Suprapubic skin (tissue), 4 donors: Measurements from ENCODE around the gene SLC12A1. TPM values are rescaled to one million over a fixed set of nuclear protein-coding genes. Genes with fewer than 3 reads are reported as not detected.

Source experiments
- DNase-seq, 2 donors: peaks; one replicate each; pipeline ENCODE4 v3.0.0-alpha.2; 2019; ENCODE audit warnings: low spot score in 2 of 2
- H3K27ac ChIP-seq: fragments of 200-600 bp; sonication (generic); one replicate; pipeline ENCODE4 v1.5.1; 2019
- H3K27me3 ChIP-seq: fragments of 200-600 bp; sonication (generic); one replicate; pipeline ENCODE4 v1.5.1; 2019
- H3K36me3 ChIP-seq: fragments of 200-600 bp; sonication (generic); one replicate; pipeline ENCODE4 v1.5.1; 2019
- H3K4me1 ChIP-seq: fragments of 200-600 bp; sonication (generic); one replicate; pipeline ENCODE4 v1.5.1; 2019
- H3K4me3 ChIP-seq: fragments of 200-600 bp; sonication (generic); one replicate; pipeline ENCODE4 v1.5.1; 2019; ENCODE audit warnings: mild to moderate bottlenecking
- H3K9me3 ChIP-seq: fragments of 200-600 bp; sonication (generic); one replicate; pipeline ENCODE4 v1.5.1; 2019
- CTCF ChIP-seq, 2 donors: fragments of 200-600 bp in 1 of 2; fragments of 450-650 bp in 1 of 2; sonication (generic) in 1 of 2; IDR thresholded peaks; one replicate each; pipeline ENCODE4 v1.5.1; 2016 to 2019; ENCODE audit warnings: antibody characterized with exemption in 2 of 2, mild to moderate bottlenecking in 1 of 2, moderate library complexity in 1 of 2
- EP300 ChIP-seq: sonication (generic); formaldehyde crosslinking; IDR thresholded peaks from one replicate; pipeline ENCODE4 v1.6.1; 2017; ENCODE audit warnings: antibody characterized with exemption
- POLR2A ChIP-seq, 2 donors: fragments of 450-650 bp; IDR thresholded peaks; one replicate each; pipeline ENCODE4 v1.6.1; 2017; ENCODE audit warnings: antibody characterized with exemption in 2 of 2, mild to moderate bottlenecking in 2 of 2, moderate library complexity in 2 of 2
- POLR2AphosphoS5 ChIP-seq, 3 donors: sonication (generic); formaldehyde crosslinking; IDR thresholded peaks; one replicate each; pipeline ENCODE4 v1.6.1; 2017; ENCODE audit warnings: antibody characterized with exemption in 3 of 3
- WGBS: methylation state at CpG from one replicate; pipeline ENCODE4 v1.1.5; 2018; 5-methylcytosine and 5-hydroxymethylcytosine counted together
- total RNA-seq, 4 donors: library from RNA; depleted of rRNA; stranded (reverse); fragments of >200 nt; gene quantifications; one replicate each; pipeline ENCODE4 v1.1.0, GENCODE V29; 2016

The SLC12A1 gene
- not detected for total RNA-seq

GRCh38 chr15:48205981-48206380 is at the start of gene SLC12A1:
Gene SLC12A1 (plus strand): TSS chr15:48206302. CDS start chr15:48207720, 1,418 bp downstream.
- Histone ChIP-seq H3K4me1 (no peaks in the 10 kb centered on the region), H3K27ac (no peak within 1 kb of the TSS), H3K9me3 (no peaks in the 10 kb centered on the region), H3K4me3 (no peak within 1 kb of the TSS), H3K27me3 (no peaks in the 10 kb centered on the region), H3K36me3 (no peaks in the 10 kb centered on the region)
- 84% methylated on average over 1 of the region's 1 CpG for WGBS
- DNase-seq = no peak
- TF ChIP-seq CTCF (IDR thresholded peaks at IDR 0.05) (no peak), EP300 (no peak)

- H3K36me3 ChIP-seq = no peaks in the 10 kb centered on the region
- no peak for TF ChIP-seq EP300
- no peak overlapping the region for H3K4me3 ChIP-seq
- no peak for DNase-seq
- WGBS = 59% methylated on average over 3 of the region's 3 CpGs
- peaks cover 3% of the 10 kb centered on the region for H3K27me3 ChIP-seq
- no peaks in the 10 kb centered on the region for H3K9me3 ChIP-seq
- no peaks in the 10 kb centered on the region for H3K4me1 ChIP-seq
- no peak overlapping the region for H3K27ac ChIP-seq
Measured at GRCh38 chr15:48168616-48169015, 37.5 kb upstream of the SLC12A1 start.

GRCh38 chr15:48170981-48171380 is 35.1 kb upstream of the SLC12A1 start:
- H3K4me3 ChIP-seq = no peak overlapping the region
- no peaks in the 10 kb centered on the region for H3K36me3 ChIP-seq
- no peaks in the 10 kb centered on the region for H3K9me3 ChIP-seq
- no peaks in the 10 kb centered on the region for H3K4me1 ChIP-seq
- TF ChIP-seq EP300 (no peak), POLR2A (IDR thresholded peaks at IDR 0.05) (no peak), POLR2AphosphoS5 (IDR thresholded peaks at IDR 0.05) (no peak), CTCF (IDR thresholded peaks at IDR 0.05) (no peak)
- no peak overlapping the region for H3K27ac ChIP-seq
- WGBS = 67% methylated on average over 1 of the region's 1 CpG
- DNase-seq = no peak
- H3K27me3 ChIP-seq = peaks cover 3% of the 10 kb centered on the region

- no peak for TF ChIP-seq CTCF (IDR thresholded peaks at IDR 0.05)
- no peak for TF ChIP-seq POLR2AphosphoS5 (IDR thresholded peaks at IDR 0.05)
- no peak for TF ChIP-seq EP300
- TF ChIP-seq POLR2A (IDR thresholded peaks at IDR 0.05) = no peak
- WGBS = 93% methylated on average over 3 of the region's 3 CpGs
- H3K36me3 ChIP-seq = no peaks in the 10 kb centered on the region
- peaks cover 15% of the 10 kb centered on the region for H3K4me1 ChIP-seq
- H3K27me3 ChIP-seq = peaks cover 21% of the 10 kb centered on the region
- H3K4me3 ChIP-seq = no peak overlapping the region
- H3K27ac ChIP-seq = no peak overlapping the region
- DNase-seq = no peak
- H3K9me3 ChIP-seq = no peaks in the 10 kb centered on the region
Measured at GRCh38 chr15:48175126-48175525, 31.0 kb upstream of the SLC12A1 start.

- Histone ChIP-seq H3K9me3 (no peaks in the 10 kb centered on the region), H3K4me3 (no peak overlapping the region), H3K36me3 (no peaks in the 10 kb centered on the region), H3K27me3 (peaks cover 21% of the 10 kb centered on the region), H3K27ac (no peak overlapping the region), H3K4me1 (peaks cover 15% of the 10 kb centered on the region)
- TF ChIP-seq POLR2A (IDR thresholded peaks at IDR 0.05) (no peak), CTCF (IDR thresholded peaks at IDR 0.05) (no peak), POLR2AphosphoS5 (IDR thresholded peaks at IDR 0.05) (no peak), EP300 (no peak)
- DNase-seq = no peak
- WGBS = 66% methylated on average over 4 of the region's 4 CpGs
Measured at GRCh38 chr15:48176112-48176511, 30.0 kb upstream of the SLC12A1 start.

- H3K36me3 ChIP-seq = no peaks in the 10 kb centered on the region
- 52% methylated on average over 2 of the region's 2 CpGs for WGBS
- H3K27me3 ChIP-seq = peaks cover 20% of the 10 kb centered on the region
- peaks cover 15% of the 10 kb centered on the region for H3K4me1 ChIP-seq
- peak overlapping the region; percentile 58 for H3K4me3 ChIP-seq
- DNase-seq = no peak
- TF ChIP-seq POLR2AphosphoS5 (IDR thresholded peaks at IDR 0.05) (no peak), EP300 (no peak), CTCF (IDR thresholded peaks at IDR 0.05) (no peak)
- H3K27ac ChIP-seq = no peak overlapping the region
- H3K9me3 ChIP-seq = no peaks in the 10 kb centered on the region
Measured at GRCh38 chr15:48176957-48177356, 29.1 kb upstream of the SLC12A1 start.
